HL-60/S4 treated with retinoic acid at 250 ng/mL for 4 days and 3 days (cell line): ENCODE measurements around the gene WBP1L.
"Not testable (repeated sequence)": the region's sequence is repeated elsewhere in the genome, so short reads cannot be mapped to it uniquely, and the experiment has no call there.

Experiments used
- in situ Hi-C: fragments of 300-500 bp; cut with MboI; formaldehyde crosslinking; loops from 2 replicates; pipeline ENCODE4 v1.7.0; 2022; ENCODE audit warnings: low sequenced_read_pairs

WBP1L gene

DNA sequence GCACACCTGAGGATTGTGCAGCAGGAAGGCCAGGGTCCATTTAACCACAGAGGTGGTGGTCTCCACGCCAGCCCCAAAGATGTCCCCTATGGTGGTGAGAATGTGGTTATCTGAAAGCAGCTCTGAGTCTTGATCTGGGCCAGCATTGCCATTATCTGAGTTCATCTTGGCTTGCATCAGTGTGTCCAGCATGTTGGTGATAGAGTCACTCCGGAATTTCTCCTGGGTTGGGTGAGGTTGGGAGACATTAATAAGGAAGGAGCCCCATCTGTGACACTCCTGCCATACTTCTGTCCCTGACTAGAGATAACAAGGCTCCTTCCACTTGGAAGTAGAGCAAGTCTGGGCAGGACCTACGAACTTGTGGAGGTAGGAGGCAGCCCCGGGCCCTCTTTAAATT lies 89.2 kb downstream of the WBP1L start:
- in situ Hi-C loops = no loop called here

DNA sequence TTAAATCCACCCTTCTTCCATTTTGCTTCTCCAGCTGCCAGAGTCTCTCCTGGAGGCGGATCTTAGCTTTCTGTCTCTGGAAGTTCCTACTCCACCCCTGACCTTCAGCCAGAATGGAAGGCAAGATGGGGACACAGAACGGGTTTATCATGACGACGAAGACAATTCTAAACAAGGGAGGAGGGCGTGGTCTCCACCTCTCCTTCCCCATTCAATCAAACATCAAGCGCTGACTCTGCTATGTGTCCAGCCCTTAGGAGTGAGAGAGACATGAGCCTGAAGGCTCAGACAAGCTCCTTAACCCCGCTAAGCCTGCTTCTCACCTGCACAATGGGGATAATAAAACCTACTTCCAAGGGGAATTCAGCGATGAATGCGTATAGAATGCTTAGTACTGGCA lies 90.4 kb downstream of the WBP1L start:
- in situ Hi-C loops = no loop called here

DNA sequence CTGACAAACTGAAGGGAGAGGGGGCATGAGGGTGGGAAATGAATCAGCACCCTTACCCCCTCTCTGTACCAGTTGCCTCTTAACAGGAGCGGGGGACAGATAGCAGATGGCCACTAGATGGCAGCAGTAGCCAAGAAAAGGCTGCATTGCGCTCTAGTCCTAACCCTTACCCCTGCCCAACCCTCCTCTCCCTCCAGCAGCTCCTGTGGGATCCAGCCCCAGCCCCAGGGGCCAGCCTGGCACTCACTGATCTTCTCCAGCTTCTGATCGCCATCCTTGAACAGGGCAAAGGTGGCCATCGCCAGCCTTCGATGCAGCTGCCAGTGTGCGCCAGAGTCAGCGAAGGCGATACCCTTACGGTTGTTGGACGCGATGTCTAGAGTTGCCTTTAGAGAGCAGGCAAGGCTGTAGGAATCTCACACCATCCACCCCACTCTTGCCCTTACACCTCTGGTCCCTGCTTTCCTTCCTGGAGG lies 91.3 kb downstream of the WBP1L start:
- in situ Hi-C loops = no loop called here

DNA sequence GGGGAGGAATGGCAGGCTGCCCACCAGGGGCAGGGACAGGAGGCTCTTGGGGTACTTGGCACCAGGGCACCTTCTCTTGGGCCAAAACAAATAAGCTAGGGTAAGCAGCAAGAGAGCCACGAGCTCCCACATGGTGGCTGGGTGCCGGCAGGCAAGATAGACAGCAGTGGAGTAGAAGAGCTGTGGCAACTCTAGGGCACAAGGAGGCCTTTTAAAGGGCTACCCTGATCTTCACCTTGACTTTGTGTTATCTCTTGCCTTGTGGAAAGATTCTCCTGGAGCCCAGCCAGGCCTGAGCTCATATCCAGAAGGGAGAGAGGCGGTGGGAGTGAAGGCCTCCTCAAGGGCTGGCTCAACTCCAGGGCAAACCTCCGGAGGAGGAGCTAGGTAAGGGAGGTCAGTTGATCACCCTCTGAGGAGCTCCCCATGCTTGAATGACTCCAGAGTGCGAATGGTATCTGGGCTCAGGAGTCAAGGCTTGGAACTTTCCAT lies 93.5 kb downstream of the WBP1L start, which contains the start of gene CYP17A1:
TSS of gene CYP17A1 (minus strand) at position 184 of the 492 bp plus-strand sequence. CDS start at position 132, 52 bp downstream.
- in situ Hi-C loops = no loop called here

DNA sequence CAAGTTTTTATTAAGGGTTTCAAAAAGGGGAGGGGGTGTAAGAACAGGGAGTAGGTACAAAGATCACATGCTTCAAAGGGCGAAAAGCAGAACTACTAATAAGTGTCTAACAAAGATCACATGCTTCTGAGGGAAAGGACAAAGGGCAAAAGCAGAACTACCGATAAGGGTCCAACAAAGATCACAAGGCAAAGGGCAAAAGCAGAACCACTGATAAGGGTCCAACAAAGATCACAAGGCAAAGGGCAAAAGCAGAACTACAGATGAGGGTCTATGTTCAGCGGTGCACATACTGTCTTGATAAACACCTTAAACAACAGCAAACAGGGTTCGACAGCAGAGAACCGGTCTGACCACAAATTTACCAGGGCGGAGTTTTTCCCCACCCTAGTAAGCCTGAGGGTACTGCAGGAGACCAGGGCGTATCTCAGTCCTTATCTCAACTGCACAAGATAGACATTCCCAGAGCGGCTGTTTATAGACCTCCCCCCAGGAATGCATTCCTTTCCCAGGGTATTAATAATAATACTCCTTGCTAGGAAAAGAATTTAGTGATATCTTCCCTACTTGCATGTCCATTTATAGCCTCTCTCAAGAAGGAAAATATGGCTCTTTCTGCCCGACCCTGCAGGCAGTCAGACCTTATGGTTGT lies 94.7 kb downstream of the WBP1L start:
- in situ Hi-C loops = not testable (repeated sequence)

DNA sequence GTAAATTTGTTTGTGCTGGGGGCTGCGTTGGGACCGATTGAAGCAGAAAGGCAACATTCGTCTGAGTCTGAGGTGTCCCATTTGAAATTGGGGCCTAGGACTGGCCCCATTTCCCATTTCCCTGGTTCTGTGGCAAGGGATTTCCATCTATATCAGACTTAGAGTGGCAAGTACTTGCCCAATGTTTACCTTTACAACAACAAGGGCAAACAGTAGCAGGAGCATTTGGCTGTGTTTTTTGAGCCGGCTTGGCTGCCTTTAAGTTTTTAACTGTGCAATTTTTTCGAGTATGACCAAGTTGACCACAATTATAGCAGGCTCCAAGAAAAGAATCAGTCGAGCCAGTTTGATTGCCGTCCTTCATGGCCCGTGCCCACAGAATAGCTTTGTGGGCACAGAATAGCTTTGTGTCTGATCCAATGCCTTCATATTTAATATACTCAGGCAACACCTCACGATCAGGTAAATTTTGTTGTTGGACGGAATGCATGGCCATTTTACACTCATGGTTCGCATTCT lies 98.1 kb downstream of the WBP1L start:
- in situ Hi-C loops = no loop called here

DNA sequence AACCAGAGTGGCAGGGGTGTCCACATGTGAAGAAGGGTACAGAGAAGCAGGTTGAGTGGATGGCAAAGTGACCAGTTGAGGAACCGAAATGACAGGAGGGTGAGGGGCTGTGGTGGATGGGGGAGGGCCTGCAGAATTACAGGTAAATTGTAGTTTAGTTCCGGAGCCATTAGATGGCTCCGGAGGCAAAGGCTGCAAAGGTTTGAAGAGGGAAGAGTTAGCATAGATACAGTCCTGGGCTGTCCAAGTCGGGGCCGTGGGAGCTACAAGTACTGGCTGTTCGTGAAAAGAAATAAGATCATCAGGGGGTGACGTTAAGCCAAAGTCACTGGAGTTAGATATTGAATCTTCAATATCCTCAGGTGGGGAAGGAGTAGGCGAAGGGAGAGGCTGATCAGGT lies 99.4 kb downstream of the WBP1L start:
- in situ Hi-C loops = not testable (repeated sequence)

DNA sequence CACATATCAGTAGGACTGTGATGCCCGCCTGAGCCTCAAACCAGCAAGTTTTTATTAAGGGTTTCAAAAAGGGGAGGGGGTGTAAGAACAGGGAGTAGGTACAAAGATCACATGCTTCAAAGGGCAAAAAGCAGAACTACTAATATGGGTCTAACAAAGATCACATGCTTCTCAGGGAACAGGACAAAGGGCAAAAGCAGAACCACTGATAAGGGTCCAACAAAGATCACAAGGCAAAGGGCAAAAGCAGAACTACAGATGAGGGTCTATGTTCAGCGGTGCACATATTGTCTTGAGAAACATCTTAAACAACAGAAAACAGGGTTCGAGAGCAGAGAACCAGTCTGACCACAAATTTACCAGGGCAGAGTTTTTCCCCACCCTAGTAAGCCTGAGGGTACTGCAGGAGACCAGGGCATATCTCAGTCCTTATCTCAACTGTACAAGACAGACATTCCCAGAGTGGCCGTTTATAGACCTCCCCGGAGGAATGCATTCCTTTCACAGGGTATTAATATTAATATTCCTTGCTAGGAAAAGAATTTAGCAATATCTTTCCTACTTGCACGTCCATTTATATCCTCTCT lies 100.5 kb downstream of the WBP1L start:
- in situ Hi-C loops = not testable (repeated sequence)

DNA sequence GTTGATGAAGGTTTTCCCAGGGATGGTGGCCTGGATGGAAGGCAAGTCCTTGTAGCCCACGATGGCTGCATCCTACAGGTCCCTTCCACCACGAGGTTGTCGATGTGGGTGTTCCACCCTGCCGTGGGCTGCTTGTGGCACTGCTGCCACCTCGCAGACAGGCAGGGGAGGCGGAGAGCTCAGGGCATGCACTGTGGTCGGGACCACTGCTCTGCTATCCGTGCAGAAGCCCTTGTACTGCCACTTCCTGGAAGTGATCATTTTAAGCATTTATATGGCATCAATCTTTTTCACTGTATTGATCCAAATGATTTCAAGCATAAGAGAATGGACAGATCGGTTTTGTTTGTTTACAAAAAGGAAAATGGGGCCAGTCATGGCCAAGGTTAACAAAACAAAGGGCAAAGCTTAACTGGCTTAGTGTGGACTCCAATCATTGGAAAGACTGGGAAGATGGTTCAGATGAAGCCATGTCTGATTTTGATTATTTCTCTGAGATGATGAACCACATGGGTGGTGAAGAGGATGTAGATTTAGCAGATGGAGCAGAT lies 101.7 kb downstream of the WBP1L start:
- in situ Hi-C loops = no loop called here

DNA sequence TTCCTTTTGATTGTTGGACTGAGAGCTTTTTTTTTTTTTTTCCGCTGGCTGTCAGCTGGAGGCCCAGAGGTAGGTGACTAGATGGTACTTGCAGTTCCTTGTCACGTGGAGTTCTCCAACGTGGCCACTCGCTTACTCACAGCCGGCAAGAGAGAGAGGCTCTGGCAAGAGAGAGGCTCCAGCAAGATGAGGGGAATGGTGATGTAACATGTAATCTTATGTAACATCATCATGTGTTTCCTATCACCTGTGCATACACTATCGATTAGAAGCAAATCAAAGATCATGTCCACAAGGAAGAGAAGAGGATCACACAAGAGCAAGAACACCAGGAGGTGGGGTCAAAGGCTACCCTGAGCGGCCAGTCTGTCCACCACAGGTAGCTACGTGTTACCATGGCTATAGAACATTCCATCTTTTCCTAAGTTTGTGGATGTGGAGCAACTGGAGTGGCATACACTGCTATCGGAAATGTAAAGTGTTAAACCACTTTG lies 106.3 kb downstream of the WBP1L start:
- in situ Hi-C loops = no loop called here

DNA sequence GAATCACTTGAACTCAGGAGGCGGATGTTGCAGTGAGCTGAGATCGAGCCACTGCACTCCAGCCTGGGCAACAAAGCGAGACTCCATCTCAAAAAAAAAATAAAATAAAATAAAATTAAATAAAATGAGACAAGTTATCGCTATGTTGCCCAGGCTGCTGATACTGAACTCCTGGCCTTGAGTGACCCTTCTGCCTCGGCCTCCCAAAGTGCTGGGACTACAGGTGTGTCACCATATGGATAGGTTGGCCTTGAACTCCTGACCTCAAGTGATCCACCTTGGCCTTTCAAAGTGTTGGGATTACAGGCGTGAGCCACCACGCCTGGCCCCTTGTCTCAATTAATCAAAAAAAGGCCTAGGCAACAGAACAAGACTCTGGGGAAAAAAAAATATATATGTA lies 109.5 kb downstream of the WBP1L start:
- in situ Hi-C loops = not testable (repeated sequence)

DNA sequence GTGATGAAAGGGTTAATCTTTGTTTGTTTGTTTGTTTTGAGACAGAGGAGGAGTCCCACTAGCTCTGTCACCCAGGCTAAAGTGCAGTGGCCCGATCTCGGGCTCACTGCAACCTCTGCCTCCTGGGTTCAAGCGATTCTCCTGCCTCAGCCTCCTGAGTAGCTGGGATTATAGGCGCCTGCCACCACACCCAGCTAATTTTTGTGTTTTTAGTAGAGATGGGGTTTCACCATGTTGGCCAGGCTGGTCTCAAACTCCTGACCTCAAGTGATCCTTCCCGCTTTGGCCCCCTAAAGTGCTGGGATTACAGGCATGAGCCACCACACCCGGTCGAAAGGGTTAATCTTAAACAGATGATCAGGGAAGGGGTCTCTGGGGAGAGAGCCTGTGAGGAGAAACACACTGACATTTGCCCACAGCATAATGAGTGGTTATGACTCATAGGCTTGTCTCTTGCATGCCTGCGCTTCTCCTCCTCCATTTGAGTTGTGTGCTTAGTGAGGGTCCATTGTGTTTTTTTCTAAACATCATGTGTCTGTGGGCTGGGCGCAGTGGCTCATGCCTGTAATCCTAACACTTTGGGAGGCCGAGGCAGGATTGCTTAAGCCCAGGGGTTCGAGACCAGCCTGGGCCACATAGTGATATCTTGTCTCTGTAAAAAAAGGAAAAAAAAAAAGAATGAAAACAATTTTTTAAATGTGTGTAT lies 112.1 kb downstream of the WBP1L start:
- in situ Hi-C loops = not testable (repeated sequence)

DNA sequence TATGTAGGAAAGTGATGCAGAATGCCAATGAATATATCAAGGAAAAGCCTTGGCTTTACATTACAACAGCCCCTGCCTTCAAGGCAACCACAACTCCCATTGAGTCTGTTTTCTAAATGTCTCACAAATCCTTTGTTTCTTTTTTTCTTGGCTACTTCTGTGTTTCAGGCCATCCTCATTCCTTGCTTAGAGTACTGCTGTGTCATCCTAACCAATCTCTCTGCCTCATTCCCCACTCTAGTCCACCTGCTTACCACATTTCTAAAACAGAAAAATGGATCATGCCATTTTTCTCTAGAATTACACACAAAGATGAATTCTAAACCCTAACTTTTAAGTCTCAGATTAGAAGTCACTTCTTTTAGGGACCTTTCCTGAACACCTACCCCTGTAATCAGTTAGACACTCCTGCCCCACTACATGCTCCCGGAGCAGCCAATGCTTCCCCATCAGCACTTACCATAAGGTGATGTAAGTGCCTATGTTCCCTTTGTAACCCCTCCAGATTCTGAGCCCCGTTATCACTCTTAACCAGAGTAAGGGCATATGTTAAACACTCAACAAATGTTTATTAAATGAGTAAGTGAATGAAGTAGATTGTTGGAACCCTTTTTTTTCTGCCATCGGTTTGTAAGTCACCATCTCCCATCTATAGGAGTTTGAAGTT lies 113.1 kb downstream of the WBP1L start:
- in situ Hi-C loops = no loop called here

DNA sequence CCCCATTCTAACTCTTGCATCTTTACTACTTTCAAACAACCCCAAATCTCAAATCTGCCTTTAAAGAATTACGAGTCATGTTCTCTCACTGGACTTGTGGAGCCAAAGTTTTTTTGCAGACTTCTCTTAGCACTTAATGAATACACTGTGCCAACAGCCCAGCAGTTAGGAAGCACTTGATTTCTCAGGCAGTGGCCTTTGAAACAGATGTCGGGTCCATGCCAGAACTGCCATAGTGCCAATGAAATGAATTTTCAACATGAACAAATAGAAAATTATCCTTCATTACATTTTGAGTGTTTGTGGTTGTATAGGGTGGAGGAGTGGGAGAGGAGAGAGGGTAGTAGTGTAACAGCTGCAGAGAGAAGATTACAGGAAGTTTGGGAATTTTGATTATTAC lies 116.2 kb downstream of the WBP1L start:
- in situ Hi-C loops = no loop called here

DNA sequence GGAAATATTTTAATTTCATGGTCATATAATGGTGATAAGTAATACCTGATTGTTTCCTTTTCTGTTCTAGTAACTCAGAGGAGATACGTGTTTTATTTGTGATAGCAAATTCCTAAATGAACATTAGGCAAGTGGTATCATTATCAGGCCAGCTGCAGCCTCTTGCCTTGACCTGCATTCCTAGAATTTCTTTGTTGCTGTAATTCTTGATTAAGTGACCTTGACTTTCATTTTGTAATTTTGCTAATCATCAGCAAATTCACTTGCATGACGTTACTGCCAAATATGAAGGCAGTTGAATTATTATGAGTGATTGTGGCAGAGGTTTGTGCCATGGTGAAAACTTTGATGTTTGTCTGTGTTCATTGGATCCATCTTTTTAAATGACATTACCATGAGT lies 119.9 kb downstream of the WBP1L start:
- in situ Hi-C loops = no loop called here

DNA sequence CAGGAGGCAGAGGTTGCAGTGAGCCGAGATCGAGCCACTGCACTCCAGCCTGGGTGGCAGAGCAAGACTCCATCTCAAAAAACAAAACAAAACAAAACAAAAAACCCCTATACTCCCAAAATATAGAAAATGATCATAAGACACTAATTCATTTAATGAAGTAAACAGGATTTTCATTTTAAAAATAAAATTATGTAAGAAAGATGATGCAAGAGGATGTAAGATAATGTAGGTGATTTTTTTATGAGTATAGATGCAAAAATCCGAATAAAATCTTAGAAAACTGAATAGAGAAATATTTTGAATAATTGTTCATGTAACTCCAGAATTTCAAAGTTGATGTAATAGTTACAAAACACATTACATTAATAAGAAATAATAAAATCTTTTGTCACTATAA lies 121.9 kb downstream of the WBP1L start:
- in situ Hi-C loops = no loop called here
